NCI-H146 (cell line): ENCODE data around the gene HPS4.
A peak's percentile ranks its signal among the peaks of the same experiment; 100 is the strongest.

Experiments used
- DNase-seq: peaks from one replicate; lab custom pipeline; 2025; lab: John Stamatoyannopoulos, UW

HPS4 gene

GRCh38 chr22:26464312-26464711 lies 19.3 kb downstream of the HPS4 start:
- DNase-seq: no peak

GRCh38 chr22:26463688-26464087 lies 19.9 kb downstream of the HPS4 start:
- DNase-seq: no peak

- no peak for DNase-seq
Observed at GRCh38 chr22:26463101-26463661, 20.4 kb downstream of the HPS4 start.

GRCh38 chr22:26462641-26463040 lies 20.9 kb downstream of the HPS4 start:
- no peak for DNase-seq

- DNase-seq: no peak
Observed at GRCh38 chr22:26462051-26462450, 21.5 kb downstream of the HPS4 start.

- peak; percentile 33 for DNase-seq
Observed at GRCh38 chr22:26461188-26461810, 22.3 kb downstream of the HPS4 start.

GRCh38 chr22:26460202-26460601 lies 23.4 kb downstream of the HPS4 start:
- DNase-seq: no peak

GRCh38 chr22:26457661-26458272 lies 25.8 kb downstream of the HPS4 start:
- DNase-seq: no peak

GRCh38 chr22:26453812-26454500 lies 29.6 kb downstream of the HPS4 start:
- DNase-seq: no peak

GRCh38 chr22:26453216-26453615 lies 30.4 kb downstream of the HPS4 start:
- no peak for DNase-seq

GRCh38 chr22:26452236-26453016 lies 31.2 kb downstream of the HPS4 start:
- DNase-seq: no peak

- no peak for DNase-seq
Observed at GRCh38 chr22:26450453-26451185, 33.0 kb downstream of the HPS4 start.

GRCh38 chr22:26448941-26449340 lies 34.6 kb downstream of the HPS4 start:
- no peak for DNase-seq

- DNase-seq: no peak
Observed at GRCh38 chr22:26448334-26448733, 35.2 kb downstream of the HPS4 start.

- no peak for DNase-seq
Observed at GRCh38 chr22:26447584-26448329, 35.8 kb downstream of the HPS4 start.

GRCh38 chr22:26446808-26447515 lies 36.6 kb downstream of the HPS4 start:
- DNase-seq: no peak

GRCh38 chr22:26445577-26446275 lies 37.9 kb downstream of the HPS4 start:
- DNase-seq: no peak

GRCh38 chr22:26444777-26445176 lies 38.8 kb downstream of the HPS4 start:
- no peak for DNase-seq

GRCh38 chr22:26443901-26444690 lies 39.5 kb downstream of the HPS4 start:
- no peak for DNase-seq
